SK-N-SH (cell line): Measurements from ENCODE around the gene PCNX3.

Experiments used
- CHD2 ChIP-seq: fragments of 150-350 bp; IDR thresholded peaks from 2 replicates; pipeline ENCODE4 v1.6.1; 2018; ENCODE audit warnings: low read length; ENCODE audit not compliant: partially characterized antibody
- FOXM1 ChIP-seq: IDR thresholded peaks from 2 replicates; pipeline ENCODE4 v1.4.0; 2012; ENCODE audit warnings: low read depth, mild to moderate bottlenecking
- GATA2 ChIP-seq: sonication (generic); formaldehyde crosslinking; IDR thresholded peaks from 2 replicates; pipeline ENCODE4 v1.5.0; 2020; ENCODE audit warnings: mild to moderate bottlenecking, missing genetic modification reagents
- JUND ChIP-seq: IDR thresholded peaks from 2 replicates; pipeline ENCODE4 v1.4.0; 2012
- MEF2A ChIP-seq: IDR thresholded peaks from 2 replicates; pipeline ENCODE4 v1.4.0; 2012; ENCODE audit warnings: low read depth, borderline replicate concordance
- NRF1 ChIP-seq: IDR thresholded peaks from 2 replicates; pipeline ENCODE4 v1.6.1; 2012; ENCODE audit warnings: low read depth, mild to moderate bottlenecking, low read length
- POLR2AphosphoS5 ChIP-seq: IDR thresholded peaks from 2 replicates; pipeline ENCODE4 v1.6.1; 2012; ENCODE audit warnings: low read depth, low read length
- RCOR1 ChIP-seq: fragments of 150-350 bp; IDR thresholded peaks from 2 replicates; pipeline ENCODE4 v1.6.1; 2017; ENCODE audit warnings: antibody characterized with exemption, low read length
- SIN3A ChIP-seq: IDR thresholded peaks from 2 replicates; pipeline ENCODE4 v1.6.1; 2012; ENCODE audit warnings: low read depth, mild to moderate bottlenecking, low read length, moderate library complexity, borderline replicate concordance
- TF ChIP-seq, protein P1 (sequence below): fragments of 200-600 bp; sonication (generic); IDR thresholded peaks from 2 replicates; pipeline ENCODE4 v1.6.1; 2017; ENCODE audit warnings: antibody characterized with exemption, mild to moderate bottlenecking, moderate library complexity
- TF ChIP-seq, protein P2 (sequence below): IDR thresholded peaks from 2 replicates; pipeline ENCODE4 v1.4.0; 2012; ENCODE audit warnings: low read depth

DNA sequence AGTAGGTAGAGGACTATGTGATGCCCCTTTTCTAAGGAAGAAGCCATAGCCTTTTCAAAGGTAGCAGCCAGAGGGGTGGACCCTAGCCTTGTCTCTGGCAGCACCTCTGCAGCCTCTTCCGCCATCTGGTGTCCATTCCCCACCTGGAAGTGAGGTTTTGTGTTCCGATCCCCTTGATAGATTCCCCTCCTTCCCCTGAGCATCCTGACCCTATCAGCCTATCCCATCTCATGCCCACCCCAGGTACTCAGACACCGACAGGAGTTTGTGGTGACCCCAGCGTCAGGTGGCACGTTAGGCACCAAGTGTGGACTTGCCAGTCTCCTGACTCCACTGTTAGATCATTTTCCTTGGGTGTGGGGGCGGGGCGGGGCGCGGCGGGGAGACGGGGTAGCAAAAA lies 43.6 kb upstream of the PCNX3 start:
- TF ChIP-seq SIN3A (no peak), CHD2 (no peak), JUND (no peak), NRF1 (no peak), POLR2AphosphoS5 (no peak), FOXM1 (no peak), MEF2A (no peak), RCOR1 (no peak), GATA2 (CRISPR knock-in tag) (no peak)
- TF ChIP-seq, protein P1, sequence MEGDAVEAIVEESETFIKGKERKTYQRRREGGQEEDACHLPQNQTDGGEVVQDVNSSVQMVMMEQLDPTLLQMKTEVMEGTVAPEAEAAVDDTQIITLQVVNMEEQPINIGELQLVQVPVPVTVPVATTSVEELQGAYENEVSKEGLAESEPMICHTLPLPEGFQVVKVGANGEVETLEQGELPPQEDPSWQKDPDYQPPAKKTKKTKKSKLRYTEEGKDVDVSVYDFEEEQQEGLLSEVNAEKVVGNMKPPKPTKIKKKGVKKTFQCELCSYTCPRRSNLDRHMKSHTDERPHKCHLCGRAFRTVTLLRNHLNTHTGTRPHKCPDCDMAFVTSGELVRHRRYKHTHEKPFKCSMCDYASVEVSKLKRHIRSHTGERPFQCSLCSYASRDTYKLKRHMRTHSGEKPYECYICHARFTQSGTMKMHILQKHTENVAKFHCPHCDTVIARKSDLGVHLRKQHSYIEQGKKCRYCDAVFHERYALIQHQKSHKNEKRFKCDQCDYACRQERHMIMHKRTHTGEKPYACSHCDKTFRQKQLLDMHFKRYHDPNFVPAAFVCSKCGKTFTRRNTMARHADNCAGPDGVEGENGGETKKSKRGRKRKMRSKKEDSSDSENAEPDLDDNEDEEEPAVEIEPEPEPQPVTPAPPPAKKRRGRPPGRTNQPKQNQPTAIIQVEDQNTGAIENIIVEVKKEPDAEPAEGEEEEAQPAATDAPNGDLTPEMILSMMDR: peak; percentile 58
- TF ChIP-seq, protein P2, sequence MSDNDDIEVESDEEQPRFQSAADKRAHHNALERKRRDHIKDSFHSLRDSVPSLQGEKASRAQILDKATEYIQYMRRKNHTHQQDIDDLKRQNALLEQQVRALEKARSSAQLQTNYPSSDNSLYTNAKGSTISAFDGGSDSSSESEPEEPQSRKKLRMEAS: no peak
